Adrenal gland (tissue), 12 donors: Measurements from ENCODE around the gene PRKN. TPM values are rescaled to one million over a fixed set of nuclear protein-coding genes. Genes with fewer than 3 reads are reported as not detected.

ENCODE experiments used
- DNase-seq, 7 donors: peaks; one replicate each; pipeline ENCODE4 v3.0.0-alpha.2; 2019 to 2020
- H3K27ac ChIP-seq, 5 donors: fragments of 200-600 bp; sonication (generic) in 4 of 5; 1 replicate in 3 of 5; 2 replicates in 2 of 5; pipeline versions ENCODE4 v1.5.1 to v1.8.0; 2016 to 2020; ENCODE audit warnings: mild to moderate bottlenecking in 1 of 5
- H3K27me3 ChIP-seq: fragments of 200-600 bp; 2 replicates; pipeline ENCODE4 v1.8.0; 2021
- H3K36me3 ChIP-seq, 2 donors: fragments of 200-600 bp; replicated peaks in 1 of 2; 1 replicate in 1 of 2; 2 replicates in 1 of 2; pipeline versions ENCODE4 v1.5.1 to v1.8.0; 2018 to 2022
- H3K4me1 ChIP-seq, 2 donors: fragments of 200-600 bp; replicated peaks in 1 of 2; 1 replicate in 1 of 2; 2 replicates in 1 of 2; pipeline versions ENCODE4 v1.5.1 to v1.8.0; 2018 to 2021
- H3K4me3 ChIP-seq, 4 donors: fragments of 200-600 bp; sonication (generic) in 3 of 4; one replicate each; pipeline ENCODE4 v1.5.1; 2016 to 2018
- H3K9me3 ChIP-seq, 3 donors: fragments of 200-600 bp; sonication (generic) in 1 of 3; replicated peaks in 1 of 3; 1 replicate in 2 of 3; 2 replicates in 1 of 3; pipeline versions ENCODE4 v1.5.1 to v1.8.0; 2016 to 2021
- CTCF ChIP-seq, 6 experiments: fragments of 450-650 bp in 4 of 6; fragments of 200-600 bp in 2 of 6; sonication (generic) in 1 of 6; IDR thresholded peaks; 1 replicate in 5 of 6; 2 replicates in 1 of 6; pipeline versions ENCODE4 v1.5.1 to v1.8.0; 2016 to 2021; ENCODE audit warnings: antibody characterized with exemption in 6 of 6, mild to moderate bottlenecking in 2 of 6, moderate library complexity in 1 of 6
- POLR2A ChIP-seq, 2 donors: fragments of 450-650 bp; IDR thresholded peaks; one replicate each; pipeline ENCODE4 v1.6.1; 2017; ENCODE audit warnings: antibody characterized with exemption in 2 of 2, mild to moderate bottlenecking in 2 of 2, moderate library complexity in 1 of 2
- WGBS, 4 donors: extraction: QIAGEN DNeasy Blood & Tissue Kit in 2 of 4; methylation state at CpG; one replicate each; pipeline versions ENCODE4 v1.1.5 to v1.1.7; 2013 to 2017; 5-methylcytosine and 5-hydroxymethylcytosine counted together
- intact Hi-C, 2 donors: fragments of 100-400 bp; cut with DNase I; formaldehyde crosslinking; loops; one replicate each; pipeline versions ENCODE4 v1.14.1 to v1.15.0; 2022 to 2023
- polyA plus RNA-seq, 3 donors: library from polyadenylated mRNA; stranded (reverse); fragments of 200-250 nt in 2 of 3; fragments of 350-450 nt in 1 of 3; fragmentation: Illumina TruSeq in 1 of 3; extraction: RNeasy Lipid Tissue Mini Kit (QIAGEN cat#74804) in 1 of 3; gene quantifications; one replicate each; pipeline ENCODE4 v1.2.3, GENCODE V29; 2013 to 2014
- total RNA-seq, 9 donors: library from RNA; depleted of rRNA in 4 of 9; stranded (reverse); fragments of >200 nt in 4 of 9; fragments of 120-200 nt in 1 of 9; fragmentation: NEBNext Ultra II Directional in 1 of 9; extraction: Animal tissue kit (Norgen Biotek cat#: 25700) in 1 of 9; gene quantifications; one replicate each; pipeline versions ENCODE4 v1.1.0 to v1.2.4, GENCODE V29; 2013 to 2023
- donor health status: healthy with polysubstance abuse.
- donor health status: Bipolar disorder and iron deficiency.
- donor health status: DM: yes; HTN: yes; CAD: no.
- donor health status: DM: no; HTN: no; CAD: no.
- donor health status: DM: no; HTN: no; CAD: no.
- donor health status: DM: yes; HTN: yes; CAD: no.

The PRKN gene
- total and polyA plus RNA-seq, 12 donors = 1.9 to 159 (median 13.3) TPM

GRCh38 chr6:161941565-161941964 is 786.0 kb downstream of the PRKN start:
- Histone ChIP-seq H3K9me3 (no peaks in the 10 kb centered on the region), H3K4me3 (no peak overlapping the region), H3K27ac (no peak overlapping the region), H3K27me3 (no peaks in the 10 kb centered on the region), H3K4me1 (no peaks in the 10 kb centered on the region), H3K36me3 (no peaks in the 10 kb centered on the region)
- DNase-seq = no peak
- TF ChIP-seq CTCF (IDR thresholded peaks at IDR 0.05) = no peak
- no peak for TF ChIP-seq POLR2A (IDR thresholded peaks at IDR 0.05)
- intact Hi-C loops = no loop called here
- 93 to 97% (median 95%) methylated on average over 3 of the region's 3 CpGs for WGBS, 4 donors

GRCh38 chr6:161940519-161940918 is 787.0 kb downstream of the PRKN start:
- DNase-seq = no peak
- intact Hi-C loops = no loop called here
- H3K27me3 ChIP-seq = no peaks in the 10 kb centered on the region
- no peaks in the 10 kb centered on the region for H3K9me3 ChIP-seq
- H3K4me3 ChIP-seq = no peak overlapping the region
- no peak overlapping the region for H3K27ac ChIP-seq
- 94 to 97% (median 96%) methylated on average over 2 of the region's 2 CpGs for WGBS, 4 donors
- no peaks in the 10 kb centered on the region for H3K4me1 ChIP-seq
- TF ChIP-seq CTCF (IDR thresholded peaks at IDR 0.05) (no peak), POLR2A (IDR thresholded peaks at IDR 0.05) (no peak)
- no peaks in the 10 kb centered on the region for H3K36me3 ChIP-seq

DNA sequence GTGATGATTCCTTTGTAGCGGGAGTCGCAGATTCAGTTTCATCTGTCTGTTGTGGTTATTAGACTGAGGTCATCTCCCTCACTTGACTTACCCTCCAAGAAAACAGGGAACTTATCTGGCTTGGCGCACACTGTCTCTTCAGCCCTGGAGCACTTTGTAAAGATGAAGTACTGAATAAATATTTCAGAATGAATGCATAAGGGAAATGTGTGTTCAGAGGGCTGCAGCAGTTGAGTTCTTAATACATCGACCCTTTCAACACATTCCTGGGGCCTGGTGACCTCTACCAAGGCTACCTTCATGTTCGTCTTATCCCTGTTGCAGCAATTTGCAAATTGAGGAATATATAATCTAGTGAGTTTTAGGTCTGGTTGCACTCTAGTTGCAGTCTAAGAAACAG is 801.2 kb downstream of the PRKN start:
- H3K4me1 ChIP-seq = peaks cover 0 to 7% of the 10 kb centered on the region in 2 donors
- TF ChIP-seq CTCF (IDR thresholded peaks at IDR 0.05) (no peak), POLR2A (IDR thresholded peaks at IDR 0.05) (no peak)
- H3K36me3 ChIP-seq = no peaks in the 10 kb centered on the region
- no peaks in the 10 kb centered on the region for H3K9me3 ChIP-seq
- H3K27me3 ChIP-seq = no peaks in the 10 kb centered on the region
- no peak for DNase-seq
- 87 to 93% (median 89%) methylated on average over 5 of the region's 5 CpGs for WGBS, 4 donors
- H3K27ac ChIP-seq = no peak overlapping the region
- intact Hi-C loops = no loop called here
- H3K4me3 ChIP-seq = no peak overlapping the region

GRCh38 chr6:161924516-161925116 is 803.0 kb downstream of the PRKN start:
- 68 to 80% (median 69%) methylated on average over 5 of the region's 5 CpGs for WGBS, 4 donors

More at GRCh38 chr6:161924516-161925116, 803.0 kb downstream of the PRKN start:
- no peak for DNase-seq
- TF ChIP-seq POLR2A (IDR thresholded peaks at IDR 0.05) = no peak
- TF ChIP-seq CTCF (IDR thresholded peaks at IDR 0.05) = no peak
- no peaks in the 10 kb centered on the region for H3K36me3 ChIP-seq
- no peaks in the 10 kb centered on the region for H3K9me3 ChIP-seq
- intact Hi-C loops = no loop called here
- H3K4me1 ChIP-seq = peaks cover 0 to 7% of the 10 kb centered on the region in 2 donors
- H3K4me3 ChIP-seq = no peak overlapping the region
- H3K27me3 ChIP-seq = no peaks in the 10 kb centered on the region
- no peak overlapping the region for H3K27ac ChIP-seq
